ENCODE measurements around the gene ERFE.

ERFE gene

DNA sequence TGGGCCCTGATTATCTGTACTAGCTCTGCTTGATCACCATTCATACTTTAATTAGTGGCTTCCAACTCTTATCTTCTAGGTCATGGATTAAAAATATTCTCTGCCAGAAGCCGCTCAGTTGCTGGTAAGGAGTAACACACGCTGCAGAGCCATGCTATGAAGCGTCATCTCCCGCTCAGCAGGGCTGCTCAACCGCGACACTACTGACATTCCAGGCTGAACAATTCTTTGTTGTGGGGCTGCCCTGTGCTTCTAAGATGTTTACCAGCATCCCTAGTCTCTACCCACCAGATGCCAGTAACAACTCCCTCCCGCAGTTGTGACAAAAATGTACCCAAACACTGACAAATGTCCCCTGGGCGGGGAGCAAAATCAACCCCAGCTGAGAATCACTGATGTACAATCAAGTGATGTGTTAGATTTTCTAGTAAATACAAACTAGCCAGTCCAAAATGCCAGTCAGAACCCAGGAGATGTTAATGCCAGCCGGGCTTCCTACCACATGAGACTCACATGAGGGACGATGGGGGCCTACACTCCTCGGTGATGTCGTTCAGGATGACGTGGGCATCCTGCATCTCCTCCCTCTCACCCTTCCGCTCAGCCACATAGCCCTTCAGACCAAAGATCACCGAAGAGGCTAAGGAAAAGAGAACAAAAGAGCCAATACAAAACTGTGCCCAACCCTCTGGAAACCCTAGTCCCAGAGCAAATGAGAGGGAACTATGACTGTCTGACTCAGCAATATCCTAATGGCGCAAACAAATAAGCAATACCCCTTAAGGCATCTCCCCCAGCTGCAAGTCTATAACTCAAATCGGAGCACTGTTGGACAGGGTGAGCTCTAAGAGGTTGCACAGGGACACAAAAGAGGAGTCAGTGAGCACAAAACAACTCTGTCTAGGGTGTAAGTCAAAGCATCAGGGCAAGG lies 29.1 kb downstream of the ERFE start:
- no peak for DNase-seq (ENCODE audit: low read depth)
- TF ChIP-seq, protein P1, sequence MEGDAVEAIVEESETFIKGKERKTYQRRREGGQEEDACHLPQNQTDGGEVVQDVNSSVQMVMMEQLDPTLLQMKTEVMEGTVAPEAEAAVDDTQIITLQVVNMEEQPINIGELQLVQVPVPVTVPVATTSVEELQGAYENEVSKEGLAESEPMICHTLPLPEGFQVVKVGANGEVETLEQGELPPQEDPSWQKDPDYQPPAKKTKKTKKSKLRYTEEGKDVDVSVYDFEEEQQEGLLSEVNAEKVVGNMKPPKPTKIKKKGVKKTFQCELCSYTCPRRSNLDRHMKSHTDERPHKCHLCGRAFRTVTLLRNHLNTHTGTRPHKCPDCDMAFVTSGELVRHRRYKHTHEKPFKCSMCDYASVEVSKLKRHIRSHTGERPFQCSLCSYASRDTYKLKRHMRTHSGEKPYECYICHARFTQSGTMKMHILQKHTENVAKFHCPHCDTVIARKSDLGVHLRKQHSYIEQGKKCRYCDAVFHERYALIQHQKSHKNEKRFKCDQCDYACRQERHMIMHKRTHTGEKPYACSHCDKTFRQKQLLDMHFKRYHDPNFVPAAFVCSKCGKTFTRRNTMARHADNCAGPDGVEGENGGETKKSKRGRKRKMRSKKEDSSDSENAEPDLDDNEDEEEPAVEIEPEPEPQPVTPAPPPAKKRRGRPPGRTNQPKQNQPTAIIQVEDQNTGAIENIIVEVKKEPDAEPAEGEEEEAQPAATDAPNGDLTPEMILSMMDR (IDR thresholded peaks at IDR 0.05; ENCODE audit: low read depth, low read length, missing control alignments) = no peak
- no peak overlapping the region for H3K4me3 ChIP-seq (ENCODE audit: low read depth, low read length)

GRCh38 chr2:238190445-238190844 lies 31.7 kb downstream of the ERFE start:
- DNase-seq (ENCODE audit: low read depth) = no peak
- no peak overlapping the region for H3K4me3 ChIP-seq (ENCODE audit: low read depth, low read length)
- TF ChIP-seq, protein P1 (IDR thresholded peaks at IDR 0.05; ENCODE audit: low read depth, low read length, missing control alignments) = no peak

DNA sequence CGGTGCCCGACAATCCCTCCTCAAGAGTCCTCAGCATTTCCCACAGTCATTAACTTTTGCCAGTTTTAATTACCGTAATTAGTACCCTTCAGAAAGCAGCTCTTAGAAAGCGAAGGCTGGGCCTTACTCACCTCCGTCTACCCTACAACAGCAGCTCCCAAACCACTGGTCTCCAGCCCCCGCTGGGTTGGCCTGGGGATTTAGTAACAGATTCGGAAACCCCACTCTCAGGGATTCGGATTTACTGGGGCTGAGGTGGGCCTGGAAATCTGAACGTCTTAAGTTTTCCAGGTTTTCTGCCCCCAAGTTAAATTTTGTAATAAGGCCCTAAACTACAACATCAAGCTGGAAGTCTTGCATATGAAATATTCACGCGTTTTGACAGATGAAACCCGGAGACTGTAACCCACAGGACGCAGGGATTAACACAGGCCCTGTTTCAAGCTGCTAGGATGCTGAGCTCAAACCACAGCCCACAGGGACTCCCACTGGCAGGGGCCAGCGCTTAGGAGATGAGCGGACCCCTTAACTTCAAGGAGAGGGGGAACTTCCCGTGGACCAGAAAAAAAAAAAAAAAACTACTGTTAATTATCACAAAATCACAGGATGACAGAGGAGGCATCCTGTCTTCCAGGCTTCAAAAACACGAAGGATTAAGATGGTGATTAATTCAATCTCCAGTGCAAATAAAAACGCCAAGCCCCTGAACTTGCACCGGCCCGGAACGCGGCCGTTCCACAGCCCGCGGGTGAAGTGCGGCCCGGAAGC lies 43.7 kb downstream of the ERFE start:
- no peak for DNase-seq (ENCODE audit: low read depth)
- peak overlapping the region; percentile 83 for H3K4me3 ChIP-seq (ENCODE audit: low read depth, low read length)
- TF ChIP-seq, protein P1 (IDR thresholded peaks at IDR 0.05; ENCODE audit: low read depth, low read length, missing control alignments) = no peak

DNA sequence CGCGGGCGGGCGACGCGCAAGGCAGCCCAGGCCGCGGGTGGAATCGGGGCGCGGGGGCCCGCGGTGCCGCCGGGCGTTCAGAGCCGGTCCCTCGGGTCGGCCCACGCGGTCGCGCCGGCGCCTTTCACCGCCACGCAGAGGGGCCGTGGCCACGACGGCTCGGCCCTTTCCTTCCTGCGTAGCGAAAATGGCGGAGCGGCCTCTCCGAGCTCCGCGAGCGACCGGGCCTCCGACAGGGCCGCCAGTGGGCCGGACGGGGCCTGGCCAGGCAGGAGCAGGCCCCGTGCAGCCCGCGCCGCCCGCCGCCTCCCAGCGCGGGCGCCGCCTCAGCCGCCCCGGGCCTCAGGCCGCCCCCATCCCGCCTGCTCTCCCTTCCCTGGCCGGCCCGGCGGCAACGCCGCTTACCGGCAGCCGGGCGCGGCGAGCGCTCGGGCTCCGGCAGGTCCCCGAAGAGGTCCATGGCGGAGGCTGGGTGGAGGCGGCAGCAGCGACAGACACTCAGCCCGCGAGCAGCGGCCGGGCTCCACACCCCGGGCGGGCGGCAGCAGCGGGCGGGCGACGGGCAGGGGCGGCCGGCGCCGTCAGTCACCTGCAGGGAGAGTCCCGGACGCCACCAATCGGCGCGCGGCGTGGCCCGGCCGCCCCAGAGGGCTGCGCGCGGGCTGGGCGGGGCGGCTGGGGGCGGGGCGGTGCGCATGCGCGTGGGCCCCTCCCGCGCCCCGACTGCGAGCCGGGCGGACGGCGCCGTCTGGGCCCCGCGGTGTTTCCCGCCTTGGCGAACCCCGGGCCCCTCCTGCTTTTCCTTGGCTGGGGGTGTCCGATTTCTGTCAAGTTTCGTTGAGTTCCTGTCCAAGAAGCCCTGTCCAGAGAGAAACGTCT lies 44.6 kb downstream of the ERFE start, which contains the start of gene ILKAP:
TSS of gene ILKAP (minus strand) at position 602 of the 879 bp plus-strand sequence. CDS start at position 460, 142 bp downstream.
- TF ChIP-seq, protein P1 (IDR thresholded peaks at IDR 0.05; ENCODE audit: low read depth, low read length, missing control alignments) = no peak
- peak within 1 kb of the TSS; percentile 83 for H3K4me3 ChIP-seq (ENCODE audit: low read depth, low read length)
- peak; percentile 30 for DNase-seq (ENCODE audit: low read depth)

GRCh38 chr2:238203973-238204683 lies 45.4 kb downstream of the ERFE start:
- TF ChIP-seq, protein P1 (IDR thresholded peaks at IDR 0.05; ENCODE audit: low read depth, low read length, missing control alignments) = no peak
- no peak for DNase-seq (ENCODE audit: low read depth)
- peak overlapping the region; percentile 54 for H3K4me3 ChIP-seq (ENCODE audit: low read depth, low read length)

DNA sequence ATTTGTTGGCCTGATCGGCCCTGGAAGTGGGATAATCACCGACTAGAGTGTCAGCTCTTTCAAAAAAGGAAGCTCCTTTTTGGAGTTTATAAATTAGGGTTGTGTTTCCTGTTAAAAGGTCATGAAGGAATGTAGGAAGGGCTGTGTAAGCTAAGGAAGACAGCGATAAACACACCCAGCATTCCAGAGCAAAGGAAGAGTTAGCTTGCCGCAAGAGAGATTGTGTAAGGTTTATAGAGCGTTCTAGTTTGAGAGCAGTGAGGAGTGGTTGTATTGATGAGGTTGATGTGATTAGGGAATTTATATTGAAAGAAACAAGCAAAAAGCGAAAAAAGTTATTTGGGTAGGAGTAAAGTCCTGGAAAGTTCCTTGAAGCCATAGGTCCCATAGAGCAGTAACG lies 48.2 kb downstream of the ERFE start:
- DNase-seq (ENCODE audit: low read depth) = no peak
- H3K4me3 ChIP-seq (ENCODE audit: low read depth, low read length) = no peak overlapping the region
- TF ChIP-seq, protein P1 (IDR thresholded peaks at IDR 0.05; ENCODE audit: low read depth, low read length, missing control alignments) = no peak

All from GM12864 (cell line).